Erythroblast (primary cell): ENCODE measurements around the gene HGS.
A peak's percentile ranks its signal among the peaks of the same experiment; 100 is the strongest.

Source experiments
- DNase-seq, 2 experiments: peaks; one replicate each; lab custom pipeline; 2025; lab: John Stamatoyannopoulos, UW
- GATA1 ChIP-seq: IDR thresholded peaks from 2 replicates; pipeline ENCODE4 v1.6.1; 2011; ENCODE audit warnings: low read depth, mild to moderate bottlenecking, control low read depth, low read length, moderate library complexity
- POLR2A ChIP-seq: IDR thresholded peaks from 2 replicates; pipeline ENCODE4 v1.6.1; 2011; ENCODE audit warnings: mild to moderate bottlenecking, low read length

The HGS gene

GRCh38 chr17:81719410-81720266 lies 35.8 kb downstream of the HGS start:
- TF ChIP-seq POLR2A: no peak
- no peak for TF ChIP-seq GATA1
- DNase-seq: no peak

GRCh38 chr17:81720267-81721071 lies 36.7 kb downstream of the HGS start:
- no peak for DNase-seq
- no peak for TF ChIP-seq GATA1
- no peak for TF ChIP-seq POLR2A

- peak; percentile 53 to 77 for DNase-seq
- TF ChIP-seq POLR2A: peak; percentile 37
- no peak for TF ChIP-seq GATA1
Observed at GRCh38 chr17:81722184-81723120, 38.6 kb downstream of the HGS start.

- no peak for TF ChIP-seq GATA1
- no peak for TF ChIP-seq POLR2A
Observed at GRCh38 chr17:81723651-81724209, 39.9 kb downstream of the HGS start.

GRCh38 chr17:81725439-81725838 lies 41.6 kb downstream of the HGS start:
- no peak for TF ChIP-seq GATA1
- no peak for TF ChIP-seq POLR2A
- no peak for DNase-seq

More at GRCh38 chr17:81723651-81724209, 39.9 kb downstream of the HGS start:
- no peak for DNase-seq

- no peak for DNase-seq
- TF ChIP-seq POLR2A (no peak), GATA1 (no peak)
Observed at GRCh38 chr17:81726004-81726403, 42.2 kb downstream of the HGS start.

GRCh38 chr17:81727324-81728031 lies 43.7 kb downstream of the HGS start:
- TF ChIP-seq GATA1 (no peak), POLR2A (no peak)
- no peak for DNase-seq

GRCh38 chr17:81733507-81734404 lies 49.9 kb downstream of the HGS start:
- DNase-seq: peak; percentile 70 to 80
- no peak for TF ChIP-seq GATA1
- TF ChIP-seq POLR2A: no peak

- TF ChIP-seq POLR2A: no peak
- DNase-seq: no peak
Observed at GRCh38 chr17:81734405-81735263, 50.8 kb downstream of the HGS start.

GRCh38 chr17:81735264-81736102 lies 51.7 kb downstream of the HGS start:
- DNase-seq: peak; percentile 68 to 84

More at GRCh38 chr17:81735264-81736102, 51.7 kb downstream of the HGS start:
- no peak for TF ChIP-seq GATA1
- peak; percentile 31 for TF ChIP-seq POLR2A
